Upper lobe of left lung (tissue), 4 donors: ENCODE measurements around the gene WNT5A.

ENCODE experiments used
- CTCF ChIP-seq, 6 experiments: fragments of 450-650 bp in 4 of 6; fragments of 200-600 bp in 2 of 6; sonication (generic) in 2 of 6; IDR thresholded peaks; one replicate each; pipeline ENCODE4 v1.5.1; 2016 to 2019; ENCODE audit warnings: antibody characterized with exemption in 6 of 6
- EP300 ChIP-seq, 4 donors: sonication (generic); formaldehyde crosslinking; IDR thresholded peaks; one replicate each; pipeline ENCODE4 v1.5.1; 2017; ENCODE audit warnings: antibody characterized with exemption in 4 of 4, control low read depth in 2 of 4
- POLR2A ChIP-seq, 4 donors: fragments of 450-650 bp; IDR thresholded peaks; one replicate each; pipeline ENCODE4 v1.5.1; 2016 to 2017; ENCODE audit warnings: antibody characterized with exemption in 4 of 4, mild to moderate bottlenecking in 2 of 4
- POLR2AphosphoS5 ChIP-seq, 2 donors: sonication (generic); formaldehyde crosslinking; IDR thresholded peaks; one replicate each; pipeline ENCODE4 v1.5.1; 2017; ENCODE audit warnings: antibody characterized with exemption in 2 of 2

- TF ChIP-seq CTCF (IDR thresholded peaks at IDR 0.05) (no peak), POLR2A (IDR thresholded peaks at IDR 0.05) (no peak), EP300 (IDR thresholded peaks at IDR 0.05) (no peak), POLR2AphosphoS5 (IDR thresholded peaks at IDR 0.05) (no peak)
Measured at GRCh38 chr3:55498520-55498919, 11.4 kb upstream of the WNT5A start.
